Adipocyte (in vitro differentiated cells): Measurements from ENCODE around the gene IL1RAP.
A peak's percentile ranks its signal among the peaks of the same experiment; 100 is the strongest.

Experiments
- DNase-seq: peaks from one replicate; pipeline ENCODE4 v3.0.0-alpha.2; 2015; ENCODE audit warnings: low read depth
- H3K27me3 ChIP-seq: replicated peaks from 2 replicates; pipeline ENCODE4 v1.7.0; 2013; ENCODE audit warnings: mild to moderate bottlenecking, low read length, moderate library complexity; ENCODE audit not compliant: control insufficient read depth, insufficient read depth
- H3K36me3 ChIP-seq: 2 replicates; pipeline ENCODE4 v1.7.0; 2013; ENCODE audit warnings: low read length, mild to moderate bottlenecking, moderate library complexity; ENCODE audit not compliant: control insufficient read depth, insufficient read depth, severe bottlenecking
- H3K4me1 ChIP-seq: 2 replicates; pipeline ENCODE4 v1.7.0; 2013; ENCODE audit warnings: mild to moderate bottlenecking, low read length, moderate library complexity; ENCODE audit not compliant: control insufficient read depth, insufficient read depth
- H3K4me3 ChIP-seq: 2 replicates; pipeline ENCODE4 v1.7.0; 2013; ENCODE audit warnings: mild to moderate bottlenecking, low read length, moderate library complexity
- H3K9ac ChIP-seq: 2 replicates; pipeline ENCODE4 v1.7.0; 2013; ENCODE audit warnings: mild to moderate bottlenecking, low read length, moderate library complexity
- H3K9me3 ChIP-seq: 2 replicates; pipeline ENCODE4 v1.7.0; 2013; ENCODE audit warnings: mild to moderate bottlenecking, low read length, moderate library complexity; ENCODE audit not compliant: control insufficient read depth

The IL1RAP gene

DNA sequence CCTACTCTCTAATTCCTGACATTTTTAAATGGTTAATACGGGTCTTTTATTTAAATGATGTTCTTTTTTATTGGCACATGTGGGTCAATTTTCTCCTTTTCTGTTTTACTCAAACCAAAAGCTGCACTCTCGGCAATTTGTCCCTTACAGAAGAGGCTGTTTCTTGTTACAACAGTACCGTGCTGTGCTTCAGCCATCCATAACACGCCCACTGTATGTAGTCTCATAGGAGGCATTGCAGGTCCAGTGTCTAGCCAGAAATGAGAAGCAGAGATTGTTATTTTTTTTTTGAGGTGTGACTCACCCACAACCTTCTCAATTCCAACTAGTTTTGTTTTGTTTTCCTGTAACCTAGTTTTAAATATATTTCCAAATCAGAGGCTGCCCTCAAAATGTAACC, 184.0 kb downstream of the IL1RAP start:
- Histone ChIP-seq H3K9me3 (no peaks in the 10 kb centered on the region), H3K27me3 (no peaks in the 10 kb centered on the region), H3K4me3 (peak overlapping the region; percentile 72), H3K4me1 (peaks cover 21% of the 10 kb centered on the region), H3K9ac (peak overlapping the region; percentile 65), H3K36me3 (no peaks in the 10 kb centered on the region)
- peak; percentile 90 for DNase-seq

DNA sequence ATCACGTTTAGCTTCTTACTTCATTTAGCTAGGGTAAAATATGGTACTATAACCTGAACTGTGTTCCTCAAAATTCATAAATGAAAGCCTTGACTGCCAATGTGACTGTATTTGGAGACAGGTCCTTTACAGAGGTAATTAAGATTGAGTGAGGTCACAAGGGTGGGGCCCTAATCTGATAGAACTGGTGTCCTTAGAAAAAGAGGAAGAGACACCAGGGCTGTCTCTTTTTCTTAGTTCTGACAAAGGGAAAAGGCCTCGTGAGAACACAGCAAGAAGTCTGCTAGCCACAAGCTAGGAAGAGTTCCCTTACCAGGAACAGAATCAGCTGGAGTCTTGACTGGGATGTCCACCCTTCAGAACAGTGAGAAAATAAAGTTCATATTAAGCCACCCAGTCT, 185.9 kb downstream of the IL1RAP start:
- peaks cover 18% of the 10 kb centered on the region for H3K4me1 ChIP-seq
- DNase-seq: no peak

DNA sequence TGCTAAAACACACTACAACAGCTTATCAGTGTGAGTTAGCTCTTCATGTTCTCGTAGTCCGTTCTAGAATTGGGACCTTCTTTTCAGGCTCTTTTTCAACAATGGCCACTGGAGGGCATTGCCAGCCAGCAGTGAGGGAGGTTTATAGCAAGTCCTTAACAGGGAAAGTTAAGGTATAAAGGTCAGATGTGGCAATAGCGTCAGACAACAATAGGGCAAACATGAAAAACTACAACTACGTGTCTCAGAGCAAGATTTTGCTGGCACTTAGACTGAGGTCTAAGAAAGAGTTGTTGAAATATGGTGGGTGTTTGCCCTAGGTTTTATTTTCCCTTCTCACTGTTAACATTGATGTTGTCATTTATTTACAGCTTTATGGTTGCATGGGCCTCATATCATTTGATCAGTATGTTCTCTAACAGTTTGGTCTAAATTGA, 187.2 kb downstream of the IL1RAP start:
- no peak overlapping the region for H3K4me3 ChIP-seq
- H3K27me3 ChIP-seq: no peaks in the 10 kb centered on the region
- peak; percentile 89 for DNase-seq
- H3K36me3 ChIP-seq: no peaks in the 10 kb centered on the region
- no peaks in the 10 kb centered on the region for H3K9me3 ChIP-seq
- peaks cover 18% of the 10 kb centered on the region for H3K4me1 ChIP-seq
- no peak overlapping the region for H3K9ac ChIP-seq

More for the DNA sequence above, 185.9 kb downstream of the IL1RAP start:
- Histone ChIP-seq H3K9me3 (no peaks in the 10 kb centered on the region), H3K27me3 (no peaks in the 10 kb centered on the region), H3K36me3 (no peaks in the 10 kb centered on the region), H3K9ac (no peak overlapping the region), H3K4me3 (no peak overlapping the region)

DNA sequence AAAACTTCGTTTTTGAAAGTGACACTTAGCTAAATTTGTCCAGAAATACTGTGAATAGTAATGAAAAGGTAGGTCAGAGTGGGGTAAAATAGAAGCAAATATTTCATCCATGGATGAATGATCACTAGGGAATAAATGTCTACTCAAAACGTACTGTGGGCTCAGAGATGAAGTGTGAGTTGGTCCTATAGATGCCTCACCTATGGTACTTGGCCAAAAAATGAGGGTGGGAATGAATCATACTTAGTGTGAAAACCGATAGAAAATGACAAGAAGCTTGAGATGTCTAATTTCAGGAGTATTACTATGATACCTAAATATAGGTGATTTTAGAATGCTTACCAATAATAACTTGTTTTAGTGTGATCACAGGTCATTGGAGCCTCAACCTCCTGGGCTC, 192.7 kb downstream of the IL1RAP start:
- no peak overlapping the region for H3K4me3 ChIP-seq
- no peak for DNase-seq
- H3K9ac ChIP-seq: no peak overlapping the region
- peaks cover 5% of the 10 kb centered on the region for H3K4me1 ChIP-seq
- H3K36me3 ChIP-seq: no peaks in the 10 kb centered on the region
- no peaks in the 10 kb centered on the region for H3K27me3 ChIP-seq
- H3K9me3 ChIP-seq: no peaks in the 10 kb centered on the region
